ENCODE data around the gene CCDC91.
"Not testable (repeated sequence)": the region's sequence is repeated elsewhere in the genome, so short reads cannot be mapped to it uniquely, and the experiment has no call there.

The CCDC91 gene

DNA sequence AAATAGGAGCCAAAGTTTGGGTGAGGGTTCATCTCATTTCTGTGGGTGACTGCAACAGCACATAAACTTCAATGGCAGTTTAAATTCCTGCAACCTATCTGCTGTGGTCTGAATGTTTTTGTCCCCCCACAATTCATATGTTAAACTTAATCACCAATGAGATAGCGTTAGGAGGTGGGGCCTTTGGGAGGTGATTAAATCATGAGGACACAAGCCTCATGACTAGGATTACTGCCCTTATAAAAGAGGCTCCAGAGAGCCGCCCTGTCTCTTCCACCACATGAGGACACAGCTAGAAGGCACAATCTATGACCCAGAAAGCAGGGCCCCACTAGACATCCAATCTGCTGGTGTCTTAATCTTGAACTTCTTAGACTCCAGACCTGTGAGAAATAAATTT lies 3.8 kb upstream of the CCDC91 start:
- no peak for DNase-seq

DNA sequence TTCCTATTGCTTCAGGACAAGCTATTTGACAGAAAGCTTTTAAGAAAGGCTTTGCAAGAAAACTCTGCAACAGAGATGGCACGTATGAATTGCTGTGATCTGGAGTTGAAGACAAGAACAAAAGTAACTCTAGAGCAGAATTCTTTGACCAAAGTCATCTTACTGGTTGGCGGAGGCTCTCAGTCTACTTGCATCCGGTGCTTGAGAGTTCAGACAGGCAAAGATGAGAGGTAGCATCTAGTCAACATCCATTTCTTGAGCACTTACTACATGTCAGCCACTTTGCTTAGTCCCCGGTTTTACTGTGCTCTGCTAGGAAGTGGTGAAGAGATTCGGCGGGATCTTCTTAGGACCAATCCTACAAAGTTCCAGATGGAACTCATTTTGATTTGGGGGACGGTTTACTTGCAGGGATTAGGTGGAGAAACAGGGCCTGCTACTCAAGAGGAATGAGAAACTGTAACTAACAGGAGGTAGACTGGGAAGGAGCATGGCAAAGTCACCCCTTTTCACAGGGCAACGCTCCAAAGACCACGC lies 404 bp upstream of the CCDC91 start:
- DNase-seq: no peak

DNA sequence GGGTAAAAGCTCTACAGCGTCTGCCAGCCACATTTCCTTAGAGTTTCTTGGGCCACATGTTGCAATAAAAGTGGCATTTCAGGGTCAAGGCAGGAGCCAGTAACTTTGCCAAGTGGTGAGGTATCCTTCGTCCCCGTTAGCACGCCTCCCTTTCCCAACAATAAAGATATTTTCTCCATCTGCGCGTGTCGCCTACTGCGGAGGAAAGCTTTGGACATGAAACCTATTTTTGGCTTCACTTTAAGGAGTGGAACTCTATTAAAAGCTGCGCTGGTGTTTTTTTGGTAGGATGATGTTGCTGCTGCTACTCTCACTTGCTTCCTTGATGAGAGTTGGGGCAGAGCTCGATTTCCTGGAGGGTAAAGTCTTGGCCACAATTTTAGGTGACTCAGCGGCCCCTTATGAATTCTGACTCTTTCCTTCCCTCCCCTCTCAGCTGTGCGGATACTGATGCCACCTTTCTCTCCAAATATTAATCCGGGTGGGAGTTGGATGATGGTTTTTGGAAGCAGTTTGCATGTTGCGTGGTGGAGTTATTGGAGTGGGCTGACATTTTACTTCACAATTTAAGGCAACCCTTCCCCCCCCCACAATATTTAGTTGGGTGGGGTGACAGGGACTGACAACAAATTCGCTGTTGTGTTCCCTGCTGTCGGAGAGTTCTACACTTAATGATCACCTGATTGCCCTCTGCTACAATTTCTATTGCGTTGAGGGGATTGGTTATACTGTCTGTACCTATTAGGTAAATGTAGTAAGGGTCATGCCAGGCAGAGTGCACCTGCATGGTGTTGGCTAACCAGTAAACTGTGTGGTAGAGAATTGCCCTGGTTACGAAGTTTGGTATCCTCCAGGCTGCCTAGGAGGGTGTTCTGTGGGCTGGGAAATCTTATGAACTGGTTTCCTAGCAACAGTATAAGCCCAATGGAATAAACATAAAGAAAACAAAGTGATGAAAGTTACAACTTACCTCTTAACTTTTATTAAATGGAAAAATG lies 1.1 kb downstream of the CCDC91 start:
- peak; percentile 64 for DNase-seq

DNA sequence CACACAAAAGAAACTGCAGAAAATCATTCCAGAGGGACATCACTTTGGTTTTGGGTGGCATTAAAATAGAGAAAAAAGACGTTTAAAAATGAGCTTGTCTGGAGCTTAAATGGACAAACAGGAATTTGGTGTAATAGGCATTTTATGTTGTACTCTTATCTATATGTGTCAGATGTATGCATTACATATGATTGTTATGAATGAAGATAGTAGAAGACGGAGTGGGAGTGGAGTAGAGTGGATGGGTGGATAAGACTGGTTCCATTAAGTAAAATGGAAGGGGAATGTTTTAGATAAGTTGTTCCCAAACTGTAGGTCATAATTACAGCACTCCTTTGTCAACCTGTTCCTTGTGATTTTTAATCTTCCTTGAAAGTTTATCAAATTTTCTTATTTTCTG lies 1.9 kb downstream of the CCDC91 start:
- no peak for DNase-seq

DNA sequence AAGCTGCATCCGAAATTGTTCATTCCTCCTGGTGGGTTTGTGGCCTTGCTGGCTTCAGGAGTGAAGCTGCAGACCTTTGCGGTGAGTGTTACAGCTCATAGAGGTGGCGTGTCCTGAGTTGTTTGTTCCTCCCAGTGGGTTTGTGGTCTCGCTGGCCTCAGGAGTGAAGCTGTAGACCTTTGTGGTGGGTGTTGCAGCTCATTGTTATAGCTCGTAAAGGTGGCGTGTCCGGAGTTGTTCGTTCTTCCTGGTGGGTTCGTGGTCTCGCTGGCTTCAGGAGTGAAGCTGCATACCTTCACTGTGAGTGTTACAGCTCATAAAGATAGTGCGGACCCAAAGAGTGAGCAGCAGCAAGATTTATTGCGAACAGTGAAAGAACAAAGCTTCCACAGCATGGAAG lies 4.4 kb downstream of the CCDC91 start:
- not testable (repeated sequence) for DNase-seq

DNA sequence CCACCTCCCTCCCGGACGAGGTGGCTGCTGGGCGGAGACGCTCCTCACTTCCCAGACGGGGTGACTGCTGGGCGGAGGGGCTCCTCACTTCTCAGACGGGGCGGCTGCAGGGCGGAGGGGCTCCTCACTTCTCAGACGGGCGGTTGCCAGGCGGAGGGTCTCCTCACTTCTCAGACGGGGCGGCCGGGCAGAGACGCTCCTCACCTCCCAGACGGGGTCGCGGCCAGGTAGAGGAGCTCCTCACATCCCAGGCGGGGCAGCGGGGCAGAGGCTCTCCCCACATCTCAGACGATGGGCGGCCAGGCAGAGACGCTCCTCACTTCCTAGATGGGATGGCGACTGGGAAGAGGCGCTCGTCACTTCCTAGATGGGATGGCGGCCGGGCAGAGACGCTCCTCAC lies 10.9 kb downstream of the CCDC91 start:
- not testable (repeated sequence) for DNase-seq

DNA sequence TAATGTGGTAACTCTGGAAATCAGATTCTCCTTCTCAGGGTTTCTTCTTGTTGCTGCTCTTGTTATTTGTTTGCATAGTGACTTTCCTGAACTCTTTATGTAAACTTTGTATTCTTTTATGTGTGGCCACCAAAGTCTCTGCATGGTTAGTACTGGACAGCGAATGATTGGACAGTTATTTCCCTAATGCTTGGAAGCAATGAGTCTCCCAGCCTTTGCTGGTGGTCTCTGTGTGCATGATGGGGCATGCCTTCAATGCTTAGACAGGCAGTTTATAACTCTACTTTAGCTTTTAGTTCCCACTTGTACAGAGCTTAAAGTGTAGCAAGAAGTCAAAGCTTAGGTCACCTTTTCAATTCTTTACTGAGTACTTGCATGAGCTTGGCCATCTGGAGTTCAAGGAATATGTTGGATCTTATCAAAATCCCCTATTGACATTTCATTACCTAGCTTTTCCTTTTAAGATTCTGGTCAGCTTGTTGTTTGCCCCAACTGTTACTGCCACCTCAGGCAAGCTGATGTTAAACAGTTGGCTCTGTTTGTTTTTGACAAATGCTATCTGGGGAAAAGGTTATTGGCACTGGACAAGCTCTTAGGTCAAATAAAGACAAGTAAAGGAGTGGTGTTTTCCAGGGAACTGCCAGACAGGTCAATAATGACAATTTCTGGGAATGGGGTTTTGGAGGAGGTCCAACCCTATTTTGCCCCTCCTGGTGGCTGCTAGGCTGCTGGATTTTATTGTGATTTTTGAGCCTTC lies 12.3 kb downstream of the CCDC91 start:
- DNase-seq: no peak

DNA sequence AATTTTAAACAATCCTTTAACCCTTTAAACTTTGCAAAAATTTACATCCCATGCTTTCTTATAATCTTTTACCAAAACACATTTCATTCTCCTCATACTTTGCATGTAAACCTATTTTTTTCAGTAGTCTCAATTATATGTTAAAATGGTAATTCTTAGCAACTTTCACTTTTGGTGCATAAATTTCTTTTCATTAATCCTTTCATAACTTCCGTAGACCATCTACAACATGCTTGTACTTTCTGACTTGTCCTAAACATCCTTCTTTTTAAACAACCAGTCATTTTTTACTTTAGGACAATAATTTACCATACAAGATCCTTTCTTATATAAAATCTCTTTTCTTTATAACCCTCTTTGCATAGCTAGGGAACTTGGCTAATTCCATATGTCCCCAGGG lies 19.5 kb downstream of the CCDC91 start:
- peak; percentile 19 for DNase-seq

DNA sequence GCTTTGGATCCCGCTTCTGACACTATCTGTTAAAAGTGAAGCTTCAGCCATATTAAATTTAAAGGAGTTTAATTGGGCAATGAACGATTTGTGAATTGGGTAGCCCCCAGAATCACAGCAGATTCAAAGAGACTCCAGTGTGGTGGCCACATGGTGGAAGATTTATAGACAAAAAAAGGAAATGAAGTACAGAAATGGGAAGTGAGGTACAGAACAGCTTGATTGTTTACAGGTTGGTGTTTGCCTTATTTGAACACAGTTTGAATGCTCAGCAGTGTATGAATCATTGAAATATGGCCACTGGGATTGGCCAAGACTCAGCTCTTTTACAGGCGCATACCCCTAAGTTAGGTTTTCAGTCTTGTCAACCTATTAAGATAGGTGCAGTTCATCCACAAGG lies 21.9 kb downstream of the CCDC91 start:
- no peak for DNase-seq

DNA sequence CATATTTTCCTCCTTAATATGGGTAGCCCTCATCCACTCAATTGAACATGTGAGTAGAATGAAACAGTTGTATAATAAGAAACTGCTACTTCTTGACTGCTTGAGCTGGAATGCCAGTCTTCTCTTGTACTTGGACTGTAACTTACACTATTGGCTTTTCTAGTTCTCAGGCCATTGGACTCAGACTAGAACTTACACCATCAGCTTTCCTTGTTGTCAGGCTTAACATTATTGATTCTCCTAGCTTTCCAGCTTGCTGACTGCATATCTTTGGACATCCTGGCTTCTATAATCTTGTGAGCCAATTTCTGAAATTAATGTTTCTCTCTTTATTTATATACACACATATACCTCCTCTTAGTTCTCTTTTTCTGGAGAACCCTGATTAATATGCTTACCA lies 24.8 kb downstream of the CCDC91 start:
- DNase-seq: no peak

DNA sequence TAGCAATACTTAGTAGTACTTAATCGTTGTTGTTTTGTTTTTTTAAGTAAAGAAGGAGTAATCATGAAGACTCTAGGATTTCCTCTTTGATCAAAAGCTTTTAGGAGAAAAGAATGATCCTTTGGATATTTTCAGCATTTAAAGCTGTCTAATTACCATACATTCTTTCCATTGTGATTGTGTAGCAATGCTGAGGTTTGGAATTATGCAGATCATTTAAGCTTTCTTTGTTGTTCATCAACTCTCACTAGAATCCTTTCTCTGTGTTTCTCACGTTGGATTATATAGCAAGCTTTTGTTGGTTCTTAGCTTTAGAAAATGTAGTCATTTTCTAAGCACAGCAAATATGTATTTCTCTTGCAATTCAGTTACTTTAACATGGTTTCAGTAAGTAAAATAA lies 25.8 kb downstream of the CCDC91 start:
- DNase-seq: no peak

DNA sequence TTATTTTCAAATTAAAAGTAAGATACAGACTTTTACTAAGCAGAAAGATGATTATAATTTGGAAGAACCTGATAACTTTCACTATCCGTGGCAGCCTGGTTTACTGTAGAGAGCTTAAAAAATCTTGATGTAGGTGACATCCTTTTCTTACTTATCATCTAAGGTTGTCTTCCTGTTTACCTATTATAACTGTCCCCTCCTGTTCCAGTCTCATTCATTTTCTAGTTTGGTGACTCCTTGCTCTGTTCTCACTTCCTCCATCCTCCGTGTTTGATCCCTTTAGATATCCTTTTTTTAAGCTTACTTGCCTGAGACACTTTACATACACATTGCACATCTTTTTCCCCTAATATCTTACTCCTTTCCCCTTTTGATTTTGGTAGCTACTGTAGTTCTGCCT lies 27.5 kb downstream of the CCDC91 start:
- DNase-seq: no peak

DNA sequence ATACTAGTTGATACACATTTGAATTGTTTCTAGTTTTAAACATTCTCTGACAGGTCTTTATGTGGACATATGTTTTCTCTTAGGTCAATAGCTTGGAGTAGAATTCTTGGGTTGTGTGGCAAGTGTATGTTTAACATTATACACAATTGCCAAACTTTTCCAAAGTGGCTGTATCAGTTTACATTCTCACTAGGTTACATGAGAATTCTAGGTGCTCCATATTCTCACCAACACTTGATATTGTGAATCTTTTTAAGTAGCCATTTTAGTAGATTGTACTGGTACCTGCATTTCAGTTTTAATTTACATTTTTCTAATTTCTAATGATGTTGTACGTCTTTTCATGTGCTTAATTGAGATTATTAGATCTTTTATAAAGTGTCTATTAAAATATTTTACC lies 28.6 kb downstream of the CCDC91 start:
- DNase-seq: no peak

DNA sequence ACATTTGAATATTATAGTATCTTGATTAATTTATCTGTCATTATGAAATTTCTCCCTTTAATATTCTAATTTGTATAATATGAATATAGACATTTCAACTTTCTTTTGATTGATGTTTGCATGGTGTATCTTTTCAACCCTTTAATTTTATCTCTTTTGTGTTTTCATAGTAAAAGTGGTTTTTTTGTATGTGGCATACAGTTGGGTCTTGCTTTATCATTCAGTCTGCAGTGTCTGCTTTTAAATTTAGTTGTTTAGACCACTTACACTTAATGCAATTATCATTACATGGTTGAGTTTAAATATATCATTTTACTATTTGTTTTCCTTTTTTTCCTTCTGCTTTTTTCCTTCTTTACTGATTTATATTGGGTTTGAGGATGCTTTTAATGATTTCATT lies 29.6 kb downstream of the CCDC91 start:
- no peak for DNase-seq

DNA sequence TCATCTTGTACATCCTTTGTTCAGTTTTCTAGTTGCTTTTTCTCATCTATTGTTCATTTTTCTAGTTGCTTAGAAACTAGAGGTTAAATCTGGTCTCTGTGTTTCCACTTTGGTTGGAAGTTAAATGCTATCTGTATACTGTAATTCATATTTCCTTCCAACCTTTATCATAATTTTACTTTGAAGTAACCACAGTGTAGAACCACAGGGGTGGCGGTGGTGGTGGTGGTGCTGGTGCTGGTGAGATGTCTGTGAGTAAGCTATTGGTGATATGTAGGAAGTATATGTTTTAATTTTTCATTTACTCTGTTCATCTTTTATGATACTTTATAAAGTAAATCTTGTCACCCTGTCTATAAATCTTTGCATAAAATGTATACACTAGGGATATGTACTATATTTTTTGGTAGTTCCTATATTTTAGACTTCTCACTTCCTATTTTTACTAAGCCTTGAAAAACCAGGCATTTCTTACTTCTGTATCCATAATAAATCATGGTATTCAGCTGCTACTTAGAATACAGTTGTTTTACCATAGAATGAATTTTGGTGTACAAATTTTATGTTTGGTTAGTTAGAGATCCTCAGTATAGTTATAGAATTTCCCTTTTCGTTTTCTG lies 31.9 kb downstream of the CCDC91 start:
- DNase-seq: no peak

DNA sequence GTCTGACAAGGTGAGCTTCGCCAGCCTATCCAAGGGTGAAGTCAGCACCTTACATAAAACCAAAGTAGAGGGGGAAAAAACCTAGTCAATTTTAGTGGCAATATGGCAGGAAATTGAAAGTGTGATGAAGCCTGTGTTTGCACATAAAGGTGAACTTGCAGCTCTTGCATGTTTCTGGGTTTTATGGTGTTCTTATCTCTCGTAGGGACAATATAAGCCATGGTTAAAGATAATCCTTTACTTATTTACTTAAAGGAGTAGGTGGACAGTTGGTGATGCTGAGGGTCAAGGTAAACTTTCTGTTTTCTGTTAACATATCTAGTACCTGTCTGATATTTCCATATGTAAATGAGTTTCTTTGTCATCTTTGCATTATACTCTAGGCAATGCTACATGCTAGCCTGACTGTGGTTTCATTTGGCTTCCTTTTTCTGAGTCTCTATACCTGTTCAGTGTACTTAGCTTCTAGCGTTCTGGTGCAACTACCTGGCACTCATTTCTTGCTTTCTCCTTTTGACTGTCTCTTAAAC lies 32.8 kb downstream of the CCDC91 start:
- DNase-seq: no peak

DNA sequence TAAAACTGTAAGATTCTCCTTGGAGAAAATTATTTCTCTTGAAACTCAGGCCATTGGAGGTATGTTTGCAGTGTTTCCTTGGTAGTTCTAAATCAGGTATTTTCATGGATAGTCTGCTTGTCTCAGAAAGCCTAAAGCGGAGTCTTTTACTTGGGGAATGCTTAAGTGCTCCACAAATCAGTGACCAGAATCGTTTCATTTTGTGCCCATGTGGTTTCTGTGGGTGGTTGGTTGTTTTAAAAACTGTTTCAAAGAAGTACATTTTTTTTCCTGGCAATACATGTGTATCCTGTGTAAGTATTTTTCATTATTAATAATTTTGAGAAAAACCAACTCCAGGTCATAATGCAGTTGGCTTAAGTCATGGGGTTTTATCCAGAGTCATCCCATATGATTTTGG lies 33.6 kb downstream of the CCDC91 start:
- no peak for DNase-seq

DNA sequence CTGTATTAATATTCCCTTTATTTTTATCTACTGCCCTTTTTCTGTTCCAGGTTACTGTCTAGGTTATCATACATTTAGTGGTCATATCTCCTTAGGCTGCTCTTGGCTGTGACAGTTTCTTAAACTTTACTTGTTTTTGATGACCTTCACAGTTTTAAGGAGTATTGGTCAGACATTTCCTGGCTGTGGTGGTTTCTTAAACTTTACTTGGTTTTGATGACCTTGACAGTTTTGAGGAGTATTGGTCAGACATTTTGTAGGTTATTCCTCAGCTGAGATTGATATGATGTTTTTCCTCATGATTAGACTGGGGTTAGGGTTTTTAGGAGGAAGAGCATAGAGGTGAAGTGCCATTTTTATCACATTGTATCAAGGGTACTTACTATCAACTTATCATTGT lies 36.4 kb downstream of the CCDC91 start:
- no peak for DNase-seq

DNA sequence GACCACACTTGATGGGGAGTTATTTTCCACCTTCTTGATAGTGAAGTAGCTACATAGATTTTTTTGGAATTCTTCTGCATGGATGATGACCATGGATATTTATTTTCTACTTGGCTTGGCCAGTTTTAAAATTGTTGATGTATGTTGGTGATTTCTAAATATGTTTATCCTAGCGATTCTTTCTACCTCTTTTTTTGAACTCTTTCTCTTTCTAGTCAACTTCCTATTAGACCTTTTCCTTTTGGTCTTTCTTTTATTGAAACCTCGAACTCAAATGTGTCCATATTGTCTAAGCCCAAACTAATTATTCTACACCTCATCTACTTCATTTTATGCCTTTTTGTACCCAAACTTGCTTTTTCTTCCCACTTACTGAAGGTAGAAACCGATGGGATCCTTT lies 37.0 kb downstream of the CCDC91 start:
- DNase-seq: no peak

DNA sequence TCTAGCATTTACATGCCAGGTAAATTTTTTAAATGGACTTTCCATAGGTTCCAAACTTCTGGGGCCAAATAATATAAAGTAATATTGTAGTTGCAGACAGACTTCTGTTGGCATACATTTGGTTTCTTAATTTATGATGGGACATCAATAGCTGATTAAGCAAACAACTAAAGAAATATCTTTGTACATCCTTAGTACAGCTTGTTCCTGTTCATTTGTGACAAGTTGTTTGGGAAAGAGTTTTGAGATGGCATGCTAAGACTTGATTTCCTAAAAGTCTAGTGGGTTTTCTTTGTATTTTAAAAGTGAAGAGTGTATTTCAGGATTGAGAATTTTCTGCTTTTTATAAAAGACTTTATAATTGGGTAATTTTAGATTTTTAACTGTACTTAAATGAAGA lies 41.0 kb downstream of the CCDC91 start:
- no peak for DNase-seq

DNA sequence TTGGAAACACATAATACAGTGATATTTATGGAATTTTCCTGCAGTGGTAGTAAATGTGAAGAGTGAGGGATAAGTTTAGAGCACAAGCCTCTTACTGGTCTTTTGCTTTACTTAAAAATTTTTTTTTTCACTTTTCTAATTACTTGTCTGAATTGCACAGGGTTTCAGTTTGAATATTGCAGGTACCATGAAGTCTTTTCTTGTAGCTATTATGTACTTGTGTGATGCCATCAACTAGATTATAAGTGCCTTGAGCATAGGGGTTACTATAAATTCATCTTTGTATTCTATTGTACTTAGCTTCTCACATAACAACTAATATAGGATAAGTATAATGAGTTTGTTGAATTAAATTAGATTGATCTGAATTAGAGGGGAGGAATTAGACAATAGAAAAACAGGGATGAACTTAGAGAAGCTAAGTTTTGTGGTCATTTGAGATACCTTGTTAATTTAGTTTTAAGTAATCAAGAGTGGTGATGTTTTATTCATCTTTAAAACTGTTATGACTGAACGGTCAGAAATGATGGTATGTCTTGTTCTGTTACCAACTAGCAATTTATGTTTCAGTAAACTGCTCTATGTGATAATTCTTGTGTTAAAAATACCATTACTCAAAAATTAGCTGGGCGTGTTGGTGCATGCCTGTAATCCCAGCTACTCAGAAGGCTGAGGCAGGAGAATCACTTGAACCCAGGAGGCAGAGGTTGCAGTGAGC lies 42.1 kb downstream of the CCDC91 start:
- DNase-seq: no peak

DNA sequence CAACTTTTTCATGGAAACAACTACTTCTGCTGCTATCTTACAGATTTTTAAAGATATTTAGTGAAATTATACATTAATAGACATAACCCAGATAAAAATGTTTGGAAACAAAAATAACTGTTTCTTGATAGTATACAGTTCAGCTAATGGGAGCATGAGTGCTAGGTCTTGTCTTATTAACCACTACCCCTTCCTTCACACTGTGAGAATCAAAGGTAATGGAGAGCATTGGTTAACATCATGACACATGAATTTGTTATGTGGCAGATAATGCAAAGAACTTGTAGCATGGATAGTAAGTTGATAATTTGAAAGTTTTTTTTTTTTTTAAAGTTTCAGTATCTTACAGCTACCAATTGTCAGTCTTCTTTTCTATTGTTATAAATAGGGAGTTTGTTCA lies 44.2 kb downstream of the CCDC91 start:
- DNase-seq: no peak

Data from fibroblast of skin of back (primary cell).